ENCODE results near the gene CNTN2. TPM values are rescaled to one million over a fixed set of nuclear protein-coding genes. Genes with fewer than 3 reads are reported as not detected.

CNTN2 gene
- total RNA-seq, 1 experiment from 2014 or later, result 1.2 TPM

GRCh38 chr1:205109711-205110110, 66.7 kb downstream of the CNTN2 start:
- H3K27me3 Mint-ChIP-seq (ENCODE audit: low read depth), result no peaks in the 10 kb centered on the region
- H3K9me3 Mint-ChIP-seq, result peaks cover 3% of the 10 kb centered on the region; the same call in 1 of the 2 replicates
- TF ChIP-seq SMAD3 (CRISPR knock-in tag; IDR thresholded peaks at IDR 0.05; ENCODE audit: borderline replicate concordance) (no peak), NR1H2 (CRISPR knock-in tag; IDR thresholded peaks at IDR 0.05) (no peak), MAX (CRISPR knock-in tag; IDR thresholded peaks at IDR 0.05) (no peak)
- ATAC-seq (no peak), DNase-seq (ENCODE audit: low spot score) (no peak)
- H3K36me3 Mint-ChIP-seq, result peaks cover 42% of the 10 kb centered on the region
- ChIA-PET CTCF (interaction anchor here (0.7 to 2.0 kb wide), 3 partner anchors 48 to 146 kb away, joined by 4 to 8 read pairs (median 4); no protein-coding TSS in a partner anchor), POLR2A (no interaction called here)
- no peak overlapping the region for H3K4me3 Mint-ChIP-seq
- H3K4me1 Mint-ChIP-seq, result no peaks in the 10 kb centered on the region
- no peak overlapping the region for H3K27ac Mint-ChIP-seq

GRCh38 chr1:205111354-205111753, 68.3 kb downstream of the CNTN2 start:
- CTCF ChIA-PET, result interaction anchor here (1.4 to 1.5 kb wide), 2 partner anchors 49 to 122 kb away, joined by 3 to 5 read pairs; no protein-coding TSS in a partner anchor
- no peak for TF ChIP-seq MXD4 (CRISPR knock-in tag; IDR thresholded peaks at IDR 0.05; ENCODE audit: borderline replicate concordance)
- TF ChIP-seq TCF7 (CRISPR knock-in tag; IDR thresholded peaks at IDR 0.05; ENCODE audit: low read depth), result no peak
- no peak for TF ChIP-seq ATF2 (CRISPR knock-in tag; IDR thresholded peaks at IDR 0.05; ENCODE audit: borderline replicate concordance, low read depth)
- no peak for TF ChIP-seq TEAD1 (CRISPR knock-in tag; IDR thresholded peaks at IDR 0.05)
- no peak for TF ChIP-seq FOXK1 (CRISPR knock-in tag; IDR thresholded peaks at IDR 0.05)
- no peak for TF ChIP-seq PRDM15 (CRISPR knock-in tag; IDR thresholded peaks at IDR 0.05)
- no peak for TF ChIP-seq PREB (CRISPR knock-in tag; IDR thresholded peaks at IDR 0.05; ENCODE audit: borderline replicate concordance)
- no peak for TF ChIP-seq ZNF263 (CRISPR knock-in tag; IDR thresholded peaks at IDR 0.05; ENCODE audit: low read depth)
- TF ChIP-seq CBFB (CRISPR knock-in tag; IDR thresholded peaks at IDR 0.05; ENCODE audit: low read depth), result no peak
- no peak for TF ChIP-seq ETV6 (CRISPR knock-in tag; IDR thresholded peaks at IDR 0.05)
- no peak for TF ChIP-seq KAT7 (CRISPR knock-in tag; IDR thresholded peaks at IDR 0.05; ENCODE audit: borderline replicate concordance)
- TF ChIP-seq MYBL2 (CRISPR knock-in tag; IDR thresholded peaks at IDR 0.05), result no peak
- no peak for TF ChIP-seq FOXJ3 (CRISPR knock-in tag; IDR thresholded peaks at IDR 0.05; ENCODE audit: borderline replicate concordance)
- no peak for TF ChIP-seq ZSCAN18 (CRISPR knock-in tag; IDR thresholded peaks at IDR 0.05)
- TF ChIP-seq ATF1 (CRISPR knock-in tag; IDR thresholded peaks at IDR 0.05), result no peak
- no peak overlapping the region for H3K4me3 Mint-ChIP-seq

More at GRCh38 chr1:205111354-205111753, 68.3 kb downstream of the CNTN2 start:
- H3K27me3 Mint-ChIP-seq (ENCODE audit: low read depth), result no peaks in the 10 kb centered on the region
- H3K36me3 Mint-ChIP-seq, result peaks cover 30% of the 10 kb centered on the region
- H3K9me3 Mint-ChIP-seq, result peaks cover 3% of the 10 kb centered on the region; the same call in 1 of the 2 replicates
- H3K27ac Mint-ChIP-seq, result no peak overlapping the region
- ATAC-seq, result no peak
- DNase-seq (ENCODE audit: low spot score), result no peak
- POLR2A ChIA-PET, result no interaction called here
- no peaks in the 10 kb centered on the region for H3K4me1 Mint-ChIP-seq
